HepG2 (cell line): ENCODE results near the gene STK10. TPM values are rescaled to one million over a fixed set of nuclear protein-coding genes. Genes with fewer than 3 reads are reported as not detected.

ENCODE experiments used
- AGO1 ChIP-seq: fragments of 200-400 bp; formaldehyde crosslinking; IDR thresholded peaks from 2 replicates; pipeline ENCODE4 v1.6.1; 2017; ENCODE audit warnings: mild to moderate bottlenecking, low read depth, low read length, moderate library complexity; ENCODE audit not compliant: poor library complexity, severe bottlenecking
- DMAP1 ChIP-seq: IDR thresholded peaks from 2 replicates; pipeline ENCODE4 v1.6.1; 2016
- ESRRA ChIP-seq: sonication (generic); formaldehyde crosslinking; IDR thresholded peaks from 2 replicates; pipeline ENCODE4 v1.5.1; 2020; ENCODE audit warnings: mild to moderate bottlenecking, low read depth, missing genetic modification reagents
- FOXA1 ChIP-seq, 2 experiments: fragments of 450-650 bp in 1 of 2; sonication (generic) in 1 of 2; formaldehyde crosslinking in 1 of 2; IDR thresholded peaks; 2 replicates each; pipeline versions ENCODE4 v1.4.0 to v1.6.1; 2016 to 2020; ENCODE audit warnings: missing genetic modification reagents in 1 of 2
- ISX ChIP-seq: sonication (generic); formaldehyde crosslinking; conservative IDR thresholded peaks from 2 replicates; pipeline ENCODE4 v1.5.0; 2020; ENCODE audit warnings: missing genetic modification reagents
- MTERF4 ChIP-seq: sonication (generic); formaldehyde crosslinking; IDR thresholded peaks from 2 replicates; pipeline ENCODE4 v1.8.0; 2023; ENCODE audit warnings: mild to moderate bottlenecking, missing genetic modification reagents
- NCOR1 ChIP-seq: fragments of 200-600 bp; sonication (generic); IDR thresholded peaks from 2 replicates; pipeline ENCODE4 v1.7.0; 2017; ENCODE audit warnings: antibody characterized with exemption, low read length, borderline replicate concordance
- SAP130 ChIP-seq: IDR thresholded peaks from 2 replicates; pipeline ENCODE4 v1.6.1; 2016; ENCODE audit warnings: low read depth
- SNAI1 ChIP-seq: sonication (generic); formaldehyde crosslinking; IDR thresholded peaks from 2 replicates; pipeline ENCODE4 v1.5.0; 2020; ENCODE audit warnings: mild to moderate bottlenecking, missing genetic modification reagents, borderline replicate concordance
- SYNCRIP ChIP-seq: fragments of 200-400 bp; formaldehyde crosslinking; IDR thresholded peaks from 2 replicates; pipeline ENCODE4 v1.6.1; 2018; ENCODE audit warnings: mild to moderate bottlenecking, low read depth, low read length; ENCODE audit not compliant: insufficient read depth
- ZBTB26 ChIP-seq: IDR thresholded peaks from 2 replicates; pipeline ENCODE4 v1.6.1; 2016; ENCODE audit warnings: missing compliant biosample characterization, missing genetic modification reagents, borderline replicate concordance
- ZNF30 ChIP-seq: sonication (generic); formaldehyde crosslinking; IDR thresholded peaks from 2 replicates; pipeline ENCODE4 v1.5.0; 2020; ENCODE audit warnings: mild to moderate bottlenecking, missing genetic modification reagents
- ZNF501 ChIP-seq: sonication (generic); formaldehyde crosslinking; IDR thresholded peaks from 2 replicates; pipeline ENCODE4 v1.5.1; 2020; ENCODE audit warnings: mild to moderate bottlenecking, moderate library complexity, missing genetic modification reagents
- ZNF639 ChIP-seq: conservative IDR thresholded peaks from 2 replicates; pipeline ENCODE4 v1.6.1; 2018; ENCODE audit warnings: missing genetic modification reagents
- polyA plus RNA-seq, 8 experiments: library from polyadenylated mRNA; depleted of rRNA in 3 of 8; stranded (reverse) in 7 of 8; unstranded in 1 of 8; fragments of >200 nt; fragmentation: Illumina TruSeq in 4 of 8; extraction: Trizol in 4 of 8; gene quantifications; 2 replicates each; pipeline versions ENCODE4 v1.2.1 to v1.2.3, GENCODE V29; 2011 to 2016; ENCODE audit warnings: low read depth in 4 of 8, missing spikeins in 1 of 8, mixed read lengths in 1 of 8; ENCODE audit not compliant: insufficient read depth in 1 of 8
- total RNA-seq, 5 experiments: library from RNA; depleted of rRNA; stranded (reverse); fragments of >200 nt; fragmentation: Illumina TruSeq; extraction: Trizol; gene quantifications; 2 replicates each; pipeline ENCODE4 v1.2.3, GENCODE V29; 2016; ENCODE audit warnings: low read depth in 1 of 5
- TF ChIP-seq, protein P1 (sequence below): sonication (generic); formaldehyde crosslinking; IDR thresholded peaks from 2 replicates; pipeline ENCODE4 v1.8.1; 2023; ENCODE audit warnings: missing genetic modification reagents, inconsistent platforms, borderline replicate concordance
- TF ChIP-seq, protein P2 (sequence below): sonication (generic); formaldehyde crosslinking; IDR thresholded peaks from 2 replicates; pipeline ENCODE4 v1.8.1; 2023; ENCODE audit warnings: mild to moderate bottlenecking, missing genetic modification reagents
- TF ChIP-seq, protein P3 (sequence below): sonication (generic); formaldehyde crosslinking; IDR thresholded peaks from 2 replicates; pipeline ENCODE4 v1.4.0; 2020; ENCODE audit warnings: missing genetic modification reagents, mild to moderate bottlenecking, borderline replicate concordance

STK10 gene
- total and polyA plus RNA-seq, 2 of the 13 experiments (the other 11 are each of a cell fraction or from before 2014, with no cell fraction given) = 7.0 to 7.2 TPM

DNA sequence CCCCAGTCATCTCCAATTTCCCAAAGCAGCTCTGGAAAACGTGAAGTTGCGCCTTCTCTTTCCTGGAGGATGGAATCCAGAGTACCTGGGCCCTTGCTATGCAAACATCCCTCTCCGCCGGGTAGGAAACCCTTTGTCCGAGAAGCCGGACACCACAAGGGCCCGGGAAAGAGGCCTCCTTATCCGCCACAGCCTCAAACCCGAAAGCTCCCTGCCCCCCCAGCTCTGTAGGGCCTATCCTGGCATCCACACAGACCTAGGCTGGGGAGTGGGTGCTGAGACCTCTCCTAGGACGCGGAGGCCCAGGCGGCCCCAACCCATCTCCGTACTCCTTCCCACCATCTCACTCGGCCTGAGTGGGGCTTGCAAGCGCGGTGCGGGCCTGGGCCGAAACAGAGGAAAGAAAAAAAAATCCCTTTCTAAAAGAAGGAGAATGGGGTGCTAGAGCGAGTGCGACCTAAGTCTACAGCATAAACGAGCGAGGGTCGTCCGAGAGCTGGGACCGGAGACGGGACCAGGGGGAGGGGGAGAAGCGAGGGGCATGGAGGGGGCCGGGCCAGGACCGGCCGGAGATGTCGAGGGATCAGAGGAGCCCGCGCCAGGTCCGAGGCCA is 182.2 kb downstream of the STK10 start (continued):
- TF ChIP-seq AGO1 (no peak), FOXA1 (IDR thresholded peaks at IDR 0.05) (no peak), FOXA1 (CRISPR knock-in tag; IDR thresholded peaks at IDR 0.05) (peak; percentile 65), SAP130 (CRISPR knock-in tag) (peak; percentile 7; the same call in 1 of the 2 replicates), ESRRA (CRISPR knock-in tag) (no peak), SNAI1 (CRISPR knock-in tag) (no peak), MTERF4 (CRISPR knock-in tag) (no peak), ZNF30 (no peak), SYNCRIP (no peak), ISX (CRISPR knock-in tag) (no peak), ZBTB26 (CRISPR knock-in tag) (peak; percentile 29; the same call in 1 of the 2 replicates), ZNF501 (CRISPR knock-in tag) (0 out of 2 replicates have a peak, but pooled peaks have one; percentile 20), NCOR1 (no peak), DMAP1 (CRISPR knock-in tag) (peak; percentile 28; the same call in 1 of the 2 replicates), ZNF639 (no peak; the same call in 1 of the 2 replicates)
- TF ChIP-seq, protein P1, sequence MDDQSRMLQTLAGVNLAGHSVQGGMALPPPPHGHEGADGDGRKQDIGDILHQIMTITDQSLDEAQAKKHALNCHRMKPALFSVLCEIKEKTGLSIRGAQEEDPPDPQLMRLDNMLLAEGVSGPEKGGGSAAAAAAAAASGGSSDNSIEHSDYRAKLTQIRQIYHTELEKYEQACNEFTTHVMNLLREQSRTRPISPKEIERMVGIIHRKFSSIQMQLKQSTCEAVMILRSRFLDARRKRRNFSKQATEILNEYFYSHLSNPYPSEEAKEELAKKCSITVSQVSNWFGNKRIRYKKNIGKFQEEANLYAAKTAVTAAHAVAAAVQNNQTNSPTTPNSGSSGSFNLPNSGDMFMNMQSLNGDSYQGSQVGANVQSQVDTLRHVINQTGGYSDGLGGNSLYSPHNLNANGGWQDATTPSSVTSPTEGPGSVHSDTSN (CRISPR knock-in tag) = no peak
- TF ChIP-seq, protein P2, sequence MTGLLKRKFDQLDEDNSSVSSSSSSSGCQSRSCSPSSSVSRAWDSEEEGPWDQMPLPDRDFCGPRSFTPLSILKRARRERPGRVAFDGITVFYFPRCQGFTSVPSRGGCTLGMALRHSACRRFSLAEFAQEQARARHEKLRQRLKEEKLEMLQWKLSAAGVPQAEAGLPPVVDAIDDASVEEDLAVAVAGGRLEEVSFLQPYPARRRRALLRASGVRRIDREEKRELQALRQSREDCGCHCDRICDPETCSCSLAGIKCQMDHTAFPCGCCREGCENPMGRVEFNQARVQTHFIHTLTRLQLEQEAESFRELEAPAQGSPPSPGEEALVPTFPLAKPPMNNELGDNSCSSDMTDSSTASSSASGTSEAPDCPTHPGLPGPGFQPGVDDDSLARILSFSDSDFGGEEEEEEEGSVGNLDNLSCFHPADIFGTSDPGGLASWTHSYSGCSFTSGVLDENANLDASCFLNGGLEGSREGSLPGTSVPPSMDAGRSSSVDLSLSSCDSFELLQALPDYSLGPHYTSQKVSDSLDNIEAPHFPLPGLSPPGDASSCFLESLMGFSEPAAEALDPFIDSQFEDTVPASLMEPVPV (CRISPR knock-in tag) = no peak
- TF ChIP-seq, protein P3, sequence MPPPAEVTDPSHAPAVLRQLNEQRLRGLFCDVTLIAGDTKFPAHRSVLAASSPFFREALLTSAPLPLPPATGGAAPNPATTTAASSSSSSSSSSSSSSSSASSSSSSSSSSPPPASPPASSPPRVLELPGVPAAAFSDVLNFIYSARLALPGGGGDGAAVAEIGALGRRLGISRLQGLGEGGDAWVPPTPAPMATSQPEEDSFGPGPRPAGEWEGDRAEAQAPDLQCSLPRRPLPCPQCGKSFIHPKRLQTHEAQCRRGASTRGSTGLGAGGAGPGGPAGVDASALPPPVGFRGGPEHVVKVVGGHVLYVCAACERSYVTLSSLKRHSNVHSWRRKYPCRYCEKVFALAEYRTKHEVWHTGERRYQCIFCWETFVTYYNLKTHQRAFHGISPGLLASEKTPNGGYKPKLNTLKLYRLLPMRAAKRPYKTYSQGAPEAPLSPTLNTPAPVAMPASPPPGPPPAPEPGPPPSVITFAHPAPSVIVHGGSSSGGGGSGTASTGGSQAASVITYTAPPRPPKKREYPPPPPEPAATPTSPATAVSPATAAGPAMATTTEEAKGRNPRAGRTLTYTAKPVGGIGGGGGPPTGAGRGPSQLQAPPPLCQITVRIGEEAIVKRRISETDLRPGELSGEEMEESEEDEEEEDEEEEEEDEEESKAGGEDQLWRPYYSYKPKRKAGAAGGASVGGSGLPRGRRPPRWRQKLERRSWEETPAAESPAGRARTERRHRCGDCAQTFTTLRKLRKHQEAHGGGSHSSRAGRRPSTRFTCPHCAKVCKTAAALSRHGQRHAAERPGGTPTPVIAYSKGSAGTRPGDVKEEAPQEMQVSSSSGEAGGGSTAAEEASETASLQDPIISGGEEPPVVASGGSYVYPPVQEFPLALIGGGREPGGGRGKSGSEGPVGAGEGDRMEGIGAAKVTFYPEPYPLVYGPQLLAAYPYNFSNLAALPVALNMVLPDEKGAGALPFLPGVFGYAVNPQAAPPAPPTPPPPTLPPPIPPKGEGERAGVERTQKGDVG (CRISPR knock-in tag) = no peak
